Measurements from ENCODE around the gene RDH13. TPM values are rescaled to one million over a fixed set of nuclear protein-coding genes. Genes with fewer than 3 reads are reported as not detected.

Gene RDH13
- total and polyA plus RNA-seq, 7 donors, result 6.9 to 41.0 (median 11.8) TPM

DNA sequence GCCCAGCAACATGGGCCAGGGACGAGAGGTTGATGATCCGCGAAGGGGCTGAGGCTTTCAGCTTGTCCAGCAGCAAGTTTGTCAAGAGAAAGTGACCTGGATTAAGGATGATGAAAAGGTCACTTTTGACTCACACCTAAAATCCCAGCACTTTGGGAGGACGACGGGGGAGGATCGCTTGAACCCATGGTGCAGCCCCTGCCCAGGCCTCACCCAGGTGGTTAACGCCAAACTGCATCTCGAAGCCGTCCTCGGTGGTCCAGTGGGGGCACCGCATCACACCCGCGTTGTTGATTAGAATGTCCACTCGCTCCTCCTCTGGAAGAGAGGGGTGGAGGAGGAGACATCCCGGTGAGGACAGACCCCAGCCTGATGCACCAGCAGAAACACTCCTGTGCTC lies 14.5 kb downstream of the RDH13 start:
- TF ChIP-seq, protein P1, sequence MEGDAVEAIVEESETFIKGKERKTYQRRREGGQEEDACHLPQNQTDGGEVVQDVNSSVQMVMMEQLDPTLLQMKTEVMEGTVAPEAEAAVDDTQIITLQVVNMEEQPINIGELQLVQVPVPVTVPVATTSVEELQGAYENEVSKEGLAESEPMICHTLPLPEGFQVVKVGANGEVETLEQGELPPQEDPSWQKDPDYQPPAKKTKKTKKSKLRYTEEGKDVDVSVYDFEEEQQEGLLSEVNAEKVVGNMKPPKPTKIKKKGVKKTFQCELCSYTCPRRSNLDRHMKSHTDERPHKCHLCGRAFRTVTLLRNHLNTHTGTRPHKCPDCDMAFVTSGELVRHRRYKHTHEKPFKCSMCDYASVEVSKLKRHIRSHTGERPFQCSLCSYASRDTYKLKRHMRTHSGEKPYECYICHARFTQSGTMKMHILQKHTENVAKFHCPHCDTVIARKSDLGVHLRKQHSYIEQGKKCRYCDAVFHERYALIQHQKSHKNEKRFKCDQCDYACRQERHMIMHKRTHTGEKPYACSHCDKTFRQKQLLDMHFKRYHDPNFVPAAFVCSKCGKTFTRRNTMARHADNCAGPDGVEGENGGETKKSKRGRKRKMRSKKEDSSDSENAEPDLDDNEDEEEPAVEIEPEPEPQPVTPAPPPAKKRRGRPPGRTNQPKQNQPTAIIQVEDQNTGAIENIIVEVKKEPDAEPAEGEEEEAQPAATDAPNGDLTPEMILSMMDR (IDR thresholded peaks at IDR 0.05), result no peak
- TF ChIP-seq POLR2AphosphoS5 (IDR thresholded peaks at IDR 0.05) (no peak), POLR2A (IDR thresholded peaks at IDR 0.05) (no peak), EP300 (IDR thresholded peaks at IDR 0.05) (no peak)
- H3K9me3 ChIP-seq, result no peaks in the 10 kb centered on the region
- no peaks in the 10 kb centered on the region for H3K4me1 ChIP-seq
- H3K4me3 ChIP-seq, result no peak overlapping the region
- H3K27me3 ChIP-seq, result no peaks in the 10 kb centered on the region
- intact Hi-C loops (cut with DNase I), result no loop called here
- DNase-seq, result no peak
- H3K36me3 ChIP-seq, result peaks cover 26 to 93% (median 50%) of the 10 kb centered on the region in 4 donors
- no peak overlapping the region for H3K27ac ChIP-seq
- WGBS, 2 donors, result 97 to 98% methylated on average over 15 of the region's 15 CpGs

DNA sequence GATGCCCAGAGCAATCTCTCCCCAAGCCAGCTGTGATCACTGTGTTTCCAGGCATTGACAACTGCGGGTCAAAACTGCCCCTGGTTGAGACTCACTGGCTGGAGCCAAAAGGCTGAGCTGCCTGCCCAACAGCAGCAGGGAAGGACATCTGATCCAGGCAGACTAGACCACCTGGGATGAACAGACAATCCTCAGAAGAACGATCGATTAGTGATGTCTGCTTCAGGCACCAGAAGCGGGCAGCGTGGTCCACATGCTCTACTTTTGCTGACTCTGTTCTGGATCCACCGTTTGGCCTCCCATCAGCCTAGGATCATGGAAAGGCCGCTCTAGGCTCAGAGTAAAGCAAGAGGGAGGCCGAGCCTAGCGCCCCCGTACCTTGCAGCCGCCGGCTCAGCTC lies 15.0 kb downstream of the RDH13 start:
- TF ChIP-seq POLR2A (IDR thresholded peaks at IDR 0.05) (no peak), POLR2AphosphoS5 (IDR thresholded peaks at IDR 0.05) (no peak), EP300 (IDR thresholded peaks at IDR 0.05) (no peak)
- TF ChIP-seq, protein P1 (IDR thresholded peaks at IDR 0.05), result no peak
- Histone ChIP-seq H3K27ac (no peak overlapping the region), H3K27me3 (no peaks in the 10 kb centered on the region), H3K4me1 (no peaks in the 10 kb centered on the region), H3K36me3 (peaks cover 26 to 93% (median 48%) of the 10 kb centered on the region in 4 donors), H3K4me3 (no peak overlapping the region), H3K9me3 (no peaks in the 10 kb centered on the region)
- WGBS, 2 donors, result 95 to 96% methylated on average over 12 of the region's 12 CpGs
- intact Hi-C loops (cut with DNase I), result no loop called here
- no peak for DNase-seq

DNA sequence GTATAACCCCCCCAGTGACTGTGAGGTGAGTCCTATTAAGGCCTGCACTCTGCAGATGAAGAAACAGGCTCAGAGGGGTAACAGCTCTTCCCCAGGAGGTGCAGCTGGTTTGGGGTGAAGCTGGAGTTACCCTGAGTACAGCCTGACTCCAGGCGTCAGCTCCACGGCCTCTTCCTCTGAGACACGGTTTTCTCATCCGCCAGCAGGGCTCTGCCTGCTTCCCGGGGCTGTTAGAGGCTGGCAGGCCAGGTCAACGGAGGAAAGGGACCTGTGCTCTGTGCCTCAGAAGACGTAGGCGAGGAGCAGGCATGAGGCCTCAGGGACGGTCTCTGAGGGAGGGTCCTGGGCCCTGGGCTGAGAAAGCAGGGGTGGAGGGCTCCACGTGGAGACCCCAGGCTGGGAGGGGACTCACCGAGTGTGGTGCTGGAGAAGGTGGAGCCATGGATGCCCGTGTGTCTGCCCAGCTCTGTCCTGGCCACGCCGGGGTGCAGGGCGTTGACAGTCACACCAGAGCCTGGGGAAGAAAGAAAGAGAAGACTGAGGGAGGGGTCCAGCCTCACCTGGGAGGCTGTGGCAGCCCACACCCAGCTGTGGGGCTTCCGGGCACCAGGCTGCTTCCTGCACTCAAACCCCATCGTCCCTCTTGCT lies 15.8 kb downstream of the RDH13 start:
- Histone ChIP-seq H3K9me3 (no peaks in the 10 kb centered on the region), H3K4me1 (no peaks in the 10 kb centered on the region), H3K36me3 (peaks cover 26 to 92% (median 46%) of the 10 kb centered on the region in 4 donors), H3K27ac (no peak overlapping the region), H3K4me3 (no peak overlapping the region), H3K27me3 (no peaks in the 10 kb centered on the region)
- DNase-seq, result no peak
- WGBS, 2 donors, result 94 to 95% methylated on average over 17 of the region's 17 CpGs
- TF ChIP-seq POLR2A (IDR thresholded peaks at IDR 0.05) (no peak), POLR2AphosphoS5 (IDR thresholded peaks at IDR 0.05) (no peak), EP300 (IDR thresholded peaks at IDR 0.05) (no peak)
- TF ChIP-seq, protein P1 (IDR thresholded peaks at IDR 0.05), result no peak
- intact Hi-C loops (cut with DNase I), result no loop called here

DNA sequence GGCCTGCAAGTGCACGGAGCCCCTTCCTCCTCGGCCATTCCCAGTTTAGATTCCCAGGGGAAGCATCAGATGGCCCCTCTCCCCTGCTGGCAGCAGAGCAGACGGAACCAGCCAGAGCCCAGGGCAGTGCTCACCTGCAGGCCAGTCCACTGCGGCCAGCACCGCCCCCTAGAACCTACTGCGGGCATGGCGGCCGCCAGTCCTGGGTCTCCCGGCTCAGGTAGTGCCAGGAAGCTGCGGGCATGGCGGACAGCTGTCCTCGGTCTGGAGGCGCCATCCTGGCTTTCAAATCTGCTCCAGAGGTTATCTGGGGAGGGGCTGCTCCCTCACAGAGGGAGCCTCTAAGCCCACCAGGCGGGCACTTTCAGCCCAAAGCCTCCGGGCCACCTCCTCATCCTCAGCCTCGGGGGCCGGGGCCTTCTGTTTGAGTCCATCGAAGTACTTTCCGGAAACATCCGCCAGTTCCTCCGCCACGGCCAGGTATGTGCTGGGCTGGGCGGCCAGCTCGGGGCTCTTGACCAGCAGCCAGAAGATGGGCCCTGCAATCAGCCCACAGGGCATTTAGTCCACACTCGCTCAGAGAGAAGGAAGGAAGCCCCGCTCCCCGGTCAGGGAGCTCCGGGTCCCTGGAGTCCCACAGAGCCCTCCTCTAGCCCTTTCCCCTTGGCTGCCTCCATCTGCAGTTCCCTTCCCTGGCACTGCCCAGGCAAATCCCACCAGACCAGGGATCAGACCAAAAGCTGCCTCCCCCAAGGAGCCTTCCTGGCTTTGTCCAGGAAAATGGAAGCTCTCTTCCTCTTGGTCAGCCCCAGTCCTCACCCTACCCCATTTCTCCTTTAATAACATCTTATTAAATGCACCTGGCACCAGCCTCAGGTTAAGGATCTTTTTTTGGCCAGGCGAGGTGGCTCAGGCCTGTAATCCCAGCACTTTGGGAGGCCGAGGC lies 17.9 kb downstream of the RDH13 start:
- peaks cover 26 to 84% (median 41%) of the 10 kb centered on the region in 4 donors for H3K36me3 ChIP-seq

More for the DNA sequence above, 17.9 kb downstream of the RDH13 start:
- peak; percentile 57 for DNase-seq
- Histone ChIP-seq H3K27ac (no peak overlapping the region), H3K27me3 (no peaks in the 10 kb centered on the region), H3K4me1 (no peaks in the 10 kb centered on the region), H3K9me3 (no peaks in the 10 kb centered on the region), H3K4me3 (no peak overlapping the region)
- TF ChIP-seq POLR2AphosphoS5 (IDR thresholded peaks at IDR 0.05) (no peak), POLR2A (IDR thresholded peaks at IDR 0.05) (no peak), EP300 (IDR thresholded peaks at IDR 0.05) (no peak)
- TF ChIP-seq, protein P1 (IDR thresholded peaks at IDR 0.05), result no peak
- 95 to 96% methylated on average over 30 of the region's 30 CpGs for WGBS, 2 donors
- intact Hi-C loops (cut with DNase I), result no loop called here
